Activated CD8-positive, alpha-beta memory T cell treated with anti-CD3 and anti-CD28 coated beads for 24 hours (primary cell): ENCODE measurements around the gene ACKR3.

Source experiments
- DNase-seq: peaks from one replicate; pipeline ENCODE4 v3.0.0-alpha.2; 2020

ACKR3 gene

GRCh38 chr2:236588932-236589592 is 19.4 kb downstream of the ACKR3 start:
- DNase-seq: no peak

GRCh38 chr2:236590846-236591245 is 21.2 kb downstream of the ACKR3 start:
- no peak for DNase-seq

GRCh38 chr2:236592821-236593220 is 23.2 kb downstream of the ACKR3 start:
- DNase-seq: no peak

- DNase-seq: no peak
Measured at GRCh38 chr2:236593531-236593930, 23.9 kb downstream of the ACKR3 start.

GRCh38 chr2:236593956-236594355 is 24.3 kb downstream of the ACKR3 start:
- DNase-seq: no peak

GRCh38 chr2:236597629-236598028 is 28.0 kb downstream of the ACKR3 start:
- DNase-seq: no peak

DNA sequence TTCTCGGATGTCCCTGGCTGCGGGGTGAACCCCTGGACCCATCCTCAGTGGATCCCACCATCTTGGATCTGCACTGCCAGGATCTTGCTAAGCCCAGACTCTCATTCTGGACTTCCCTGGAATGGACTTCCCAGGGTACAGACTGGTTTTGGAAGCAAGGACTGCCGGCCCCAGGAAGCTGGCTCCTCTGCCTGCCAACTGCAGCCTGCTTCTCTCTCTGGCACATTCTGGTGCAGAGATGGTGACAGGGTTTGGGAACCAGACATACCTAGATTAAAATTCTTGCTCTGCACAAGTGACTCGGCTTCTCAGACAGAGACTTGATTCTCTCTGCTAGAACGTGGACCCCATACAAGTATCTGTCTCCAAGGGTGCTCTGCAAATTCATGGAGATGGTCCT is 29.4 kb downstream of the ACKR3 start:
- no peak for DNase-seq

DNA sequence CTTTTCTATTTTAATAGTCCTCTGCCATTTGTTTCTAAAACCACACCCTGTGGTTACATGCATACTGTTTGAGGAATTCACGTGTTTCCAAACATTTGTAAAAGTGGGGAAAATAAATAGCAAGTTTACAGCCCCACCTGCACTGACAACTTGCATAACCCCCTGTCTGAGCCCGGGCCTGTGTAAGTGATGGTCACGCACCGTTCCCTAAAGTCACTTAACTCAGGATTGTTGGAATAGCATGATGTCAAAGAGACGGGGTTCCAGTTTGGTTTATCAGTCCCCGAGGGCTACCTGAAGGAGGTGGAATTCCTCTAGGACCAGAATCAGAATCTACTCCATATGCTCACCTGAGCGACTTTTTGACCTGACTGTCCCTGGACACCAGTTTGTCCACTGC is 30.5 kb downstream of the ACKR3 start:
- no peak for DNase-seq

DNA sequence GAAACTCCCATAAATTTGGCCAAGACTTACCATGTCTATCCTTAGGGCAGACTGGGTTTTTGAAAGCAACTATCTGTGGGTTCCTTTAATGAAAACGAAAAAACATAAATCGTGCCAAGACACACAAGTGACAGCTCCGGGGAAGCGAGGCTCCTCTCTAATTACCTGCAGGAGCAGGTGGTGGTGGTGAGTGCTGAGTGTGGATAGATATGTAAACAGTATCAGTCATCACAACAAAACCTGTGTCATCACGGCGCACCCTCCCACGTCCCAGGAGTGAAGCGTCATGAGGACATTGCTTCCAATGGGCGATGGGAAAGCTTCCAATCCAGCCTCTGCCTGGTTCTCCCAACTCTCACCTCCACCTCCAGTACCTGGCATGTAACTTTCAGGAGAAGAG is 31.3 kb downstream of the ACKR3 start:
- no peak for DNase-seq

DNA sequence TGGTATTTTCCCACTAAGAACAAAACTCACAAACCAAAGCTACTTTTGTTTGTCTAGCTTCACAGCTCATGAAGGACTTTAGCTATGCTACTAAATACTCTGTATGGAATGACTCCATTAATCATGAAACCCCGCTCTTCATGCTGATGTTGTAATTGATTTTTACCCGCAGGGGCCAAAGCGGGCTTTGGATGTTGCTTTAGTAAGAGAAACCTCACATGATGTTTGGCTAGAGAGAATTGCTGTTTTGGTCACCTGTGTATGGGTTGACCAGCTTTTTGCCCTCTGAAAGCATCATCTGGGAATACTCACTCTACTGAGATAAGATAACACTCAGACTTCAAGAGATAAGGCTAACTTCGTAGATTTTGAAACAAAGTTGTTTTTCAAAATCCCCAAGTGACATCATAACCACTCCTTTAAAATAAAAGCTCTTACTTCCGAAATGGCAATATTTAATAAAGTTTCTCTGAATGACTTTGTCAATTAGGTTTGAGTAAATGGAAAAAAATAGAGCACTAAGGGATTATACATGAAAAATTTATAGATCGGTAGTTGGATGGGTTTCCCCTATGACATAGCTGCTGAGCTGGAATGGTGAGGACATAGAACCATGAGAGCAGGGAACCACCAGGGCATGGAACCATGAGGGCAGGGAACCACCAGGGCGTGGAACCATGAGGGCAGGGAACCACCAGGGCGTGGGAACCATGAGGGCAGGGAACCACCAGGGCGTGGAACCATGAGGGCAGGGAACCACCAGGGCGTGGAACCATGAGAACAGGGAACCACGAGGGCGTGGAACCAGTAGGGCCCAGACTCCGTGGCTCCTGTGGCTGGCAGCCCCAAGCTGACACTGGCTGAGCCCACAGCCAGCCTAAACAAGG is 31.9 kb downstream of the ACKR3 start:
- no peak for DNase-seq

- no peak for DNase-seq
Measured at GRCh38 chr2:236602678-236603077, 33.1 kb downstream of the ACKR3 start.

- no peak for DNase-seq
Measured at GRCh38 chr2:236603361-236604015, 33.9 kb downstream of the ACKR3 start.

GRCh38 chr2:236604575-236605344 is 35.1 kb downstream of the ACKR3 start:
- DNase-seq: no peak

DNA sequence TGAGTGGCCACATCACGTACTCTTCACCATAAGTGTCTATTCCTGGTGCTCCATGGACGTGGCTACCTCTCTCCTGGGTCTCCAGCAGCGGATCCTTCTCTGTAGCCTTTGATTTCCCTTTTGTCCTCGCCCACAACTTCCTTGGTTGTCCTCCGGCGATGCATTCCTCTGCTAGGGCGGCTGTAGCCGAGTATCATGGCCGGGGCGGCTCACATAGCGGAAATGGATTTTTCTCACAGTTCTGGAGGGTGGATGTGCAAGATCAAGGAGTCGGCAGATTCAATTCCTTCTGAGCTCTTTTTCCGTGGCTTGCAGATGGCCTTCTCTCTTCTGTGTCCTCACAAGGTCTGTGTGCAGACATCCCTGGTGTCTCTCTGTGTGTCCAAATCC is 35.7 kb downstream of the ACKR3 start:
- DNase-seq: no peak

- DNase-seq: no peak
Measured at GRCh38 chr2:236606023-236606422, 36.4 kb downstream of the ACKR3 start.

- no peak for DNase-seq
Measured at GRCh38 chr2:236607471-236608187, 38.0 kb downstream of the ACKR3 start.

DNA sequence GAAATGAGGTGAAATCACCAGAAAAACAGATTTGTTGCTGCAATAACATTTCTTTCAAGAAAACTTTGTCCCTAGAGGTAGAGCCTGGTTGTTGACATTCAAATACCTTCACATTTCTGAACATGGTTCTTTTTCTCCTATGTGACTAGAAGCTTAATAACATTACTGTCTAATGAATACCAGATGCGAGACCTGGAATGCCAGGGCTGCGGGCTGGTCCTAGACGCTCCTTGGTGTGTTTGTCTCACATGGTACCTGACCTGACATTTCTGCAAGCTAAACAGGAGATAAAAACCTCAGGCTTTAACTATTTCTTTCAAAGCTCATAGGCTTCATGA is 38.5 kb downstream of the ACKR3 start:
- DNase-seq: no peak

DNA sequence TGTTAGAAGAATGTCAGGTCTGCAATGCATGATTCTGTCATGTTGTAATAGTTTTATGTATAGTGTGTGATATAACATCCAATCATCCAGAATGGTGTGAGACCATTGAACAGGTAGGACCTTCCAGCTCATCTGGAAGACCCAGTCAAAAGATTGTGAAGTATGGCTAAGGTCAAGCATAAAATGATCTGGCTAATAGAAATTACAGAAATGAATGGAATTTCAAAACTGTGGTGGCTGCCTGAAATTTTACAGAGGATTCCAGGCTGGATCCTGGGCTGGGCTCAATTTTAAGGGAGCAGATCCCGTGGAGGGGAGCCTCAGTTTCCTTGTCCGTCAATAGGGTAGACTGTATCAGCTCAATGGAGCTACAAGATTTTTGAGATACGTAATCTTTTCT is 39.1 kb downstream of the ACKR3 start:
- DNase-seq: no peak

DNA sequence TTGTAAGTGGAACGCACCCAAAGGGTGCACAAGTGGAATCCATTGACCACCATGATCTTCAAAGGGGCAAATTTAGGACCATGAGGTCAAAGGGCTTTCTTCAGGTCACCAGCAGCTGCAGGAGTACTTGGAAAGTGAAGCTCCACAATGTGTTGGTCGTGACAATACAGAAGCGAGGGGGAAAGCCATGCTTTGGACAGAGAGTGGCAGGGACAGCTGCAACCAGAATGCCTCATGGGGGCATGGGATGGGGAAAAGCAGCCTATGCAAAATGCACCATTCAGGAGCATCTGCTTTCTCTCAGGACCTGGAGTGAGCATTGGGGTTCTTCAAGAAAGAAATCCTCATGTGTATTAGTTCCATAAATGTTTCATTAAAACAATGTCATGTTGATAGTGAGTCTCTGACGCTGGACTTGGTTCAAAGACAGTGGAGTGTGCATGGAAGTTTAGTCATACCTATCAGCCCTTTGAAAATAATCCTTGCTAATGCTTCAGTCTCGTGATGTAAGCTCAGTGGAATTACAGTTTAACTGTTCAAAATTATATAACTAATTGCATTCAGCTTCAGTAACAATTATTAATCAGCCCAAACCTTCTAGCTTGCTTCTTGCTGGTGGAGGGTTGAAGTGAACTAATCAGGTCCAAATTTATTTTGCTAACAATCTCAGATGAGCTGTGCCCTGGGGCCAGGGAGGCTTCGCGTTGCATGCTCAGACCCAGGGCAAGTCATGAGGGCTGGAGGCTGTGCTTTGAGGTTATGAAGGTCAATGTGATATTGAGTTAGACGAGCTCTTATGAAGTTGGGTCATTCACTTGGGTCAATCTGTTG is 41.6 kb downstream of the ACKR3 start:
- DNase-seq: no peak

DNA sequence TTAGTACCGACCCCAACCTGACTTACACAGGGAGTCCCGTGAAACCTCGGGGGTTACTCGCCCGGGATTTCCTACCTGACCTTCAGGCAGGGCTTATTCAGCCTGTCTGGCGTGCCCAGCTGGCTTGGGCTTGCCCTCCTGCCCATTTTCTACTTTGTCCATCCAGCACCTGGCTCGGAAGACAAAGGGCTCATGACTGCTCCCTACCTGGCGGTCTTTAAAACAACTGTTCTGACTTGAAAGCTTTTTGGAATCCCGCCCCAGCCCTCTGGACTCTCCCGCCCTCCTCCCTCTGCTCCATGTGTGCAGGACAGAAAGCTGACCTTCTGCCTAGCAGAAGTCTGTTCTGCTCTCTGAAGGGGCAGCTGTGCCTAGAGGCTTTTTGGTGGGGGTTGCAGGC is 43.1 kb downstream of the ACKR3 start:
- no peak for DNase-seq

GRCh38 chr2:236613612-236614011 is 44.0 kb downstream of the ACKR3 start:
- no peak for DNase-seq

DNA sequence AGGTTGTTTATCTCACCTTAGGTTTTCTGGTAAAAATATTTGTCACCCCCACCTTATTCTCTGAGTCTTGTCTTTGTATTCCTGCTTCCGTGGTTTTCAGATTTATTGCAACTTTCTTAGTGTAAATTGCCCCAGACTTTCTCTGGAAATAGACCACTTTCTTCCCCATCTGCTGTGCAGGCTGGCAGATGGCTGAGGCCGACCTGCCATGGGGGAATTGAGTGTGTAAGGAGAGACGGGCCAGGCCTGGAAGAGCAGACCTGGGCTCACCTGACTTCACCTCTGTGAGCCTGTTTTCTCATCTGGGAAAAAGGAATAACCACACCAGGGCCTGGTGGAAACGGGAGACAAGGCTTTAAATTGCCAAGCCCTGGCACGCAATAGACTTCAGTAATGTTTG is 44.9 kb downstream of the ACKR3 start:
- no peak for DNase-seq
